Skeletal muscle cell (primary cell): ENCODE measurements around the gene CD164L2.
"Not testable (repeated sequence)": the region's sequence is repeated elsewhere in the genome, so short reads cannot be mapped to it uniquely, and the experiment has no call there.

ENCODE experiments used
- DNase-seq: peaks from one replicate; pipeline ENCODE4 v3.0.0-alpha.2; 2010; ENCODE audit warnings: low read depth
- H3K4me3 ChIP-seq: 2 replicates; pipeline ENCODE4 v1.5.1; 2011; ENCODE audit warnings: low read depth, mild to moderate bottlenecking, control low read depth, low read length, moderate library complexity

Gene CD164L2

GRCh38 chr1:27383039-27383605 is at the start of gene CD164L2:
TSS of gene CD164L2 (minus strand) at chr1:27383333. CDS start at chr1:27383239, 94 bp downstream.
- H3K4me3 ChIP-seq: no peak within 1 kb of the TSS
- no peak for DNase-seq

GRCh38 chr1:27432725-27433124 is 49.6 kb upstream of the CD164L2 start:
- DNase-seq, H3K4me3 ChIP-seq: not testable (repeated sequence)

- no peak for DNase-seq
These were observed 48.4 kb upstream of the CD164L2 start for GRCh38 chr1:27431601-27431940.

GRCh38 chr1:27430903-27431600 is 47.9 kb upstream of the CD164L2 start:
- no peak for DNase-seq
- no peak overlapping the region for H3K4me3 ChIP-seq

More at GRCh38 chr1:27431601-27431940, 48.4 kb upstream of the CD164L2 start:
- no peak overlapping the region for H3K4me3 ChIP-seq

- no peak overlapping the region for H3K4me3 ChIP-seq
These were observed 45.9 kb upstream of the CD164L2 start for GRCh38 chr1:27429029-27429425.

GRCh38 chr1:27428316-27429028 is 45.3 kb upstream of the CD164L2 start:
- no peak for DNase-seq
- no peak overlapping the region for H3K4me3 ChIP-seq

More at GRCh38 chr1:27429029-27429425, 45.9 kb upstream of the CD164L2 start:
- no peak for DNase-seq

GRCh38 chr1:27427816-27428315 is 44.7 kb upstream of the CD164L2 start:
- no peak for DNase-seq

GRCh38 chr1:27427329-27427728 is 44.2 kb upstream of the CD164L2 start:
- no peak overlapping the region for H3K4me3 ChIP-seq
- no peak for DNase-seq

More at GRCh38 chr1:27427816-27428315, 44.7 kb upstream of the CD164L2 start:
- no peak overlapping the region for H3K4me3 ChIP-seq

- no peak overlapping the region for H3K4me3 ChIP-seq
These were observed 40.6 kb upstream of the CD164L2 start for GRCh38 chr1:27423709-27424108.

GRCh38 chr1:27418326-27419185 is 35.4 kb upstream of the CD164L2 start:
- DNase-seq: peak; percentile 88
- no peak overlapping the region for H3K4me3 ChIP-seq

More at GRCh38 chr1:27423709-27424108, 40.6 kb upstream of the CD164L2 start:
- DNase-seq: no peak

- H3K4me3 ChIP-seq: no peak overlapping the region
These were observed 34.6 kb upstream of the CD164L2 start for GRCh38 chr1:27417713-27418112.

GRCh38 chr1:27416387-27417111 is 33.4 kb upstream of the CD164L2 start:
- no peak for DNase-seq
- H3K4me3 ChIP-seq: no peak overlapping the region

More at GRCh38 chr1:27417713-27418112, 34.6 kb upstream of the CD164L2 start:
- no peak for DNase-seq

GRCh38 chr1:27414091-27414490 is 31.0 kb upstream of the CD164L2 start:
- no peak overlapping the region for H3K4me3 ChIP-seq
- no peak for DNase-seq

- H3K4me3 ChIP-seq: no peak overlapping the region
These were observed 29.9 kb upstream of the CD164L2 start for GRCh38 chr1:27413004-27413403.

GRCh38 chr1:27412502-27412901 is 29.4 kb upstream of the CD164L2 start:
- no peak overlapping the region for H3K4me3 ChIP-seq
- no peak for DNase-seq

More at GRCh38 chr1:27413004-27413403, 29.9 kb upstream of the CD164L2 start:
- DNase-seq: no peak

- no peak overlapping the region for H3K4me3 ChIP-seq
- no peak for DNase-seq
These were observed 27.6 kb upstream of the CD164L2 start for GRCh38 chr1:27410709-27411108.

- no peak for DNase-seq
- no peak overlapping the region for H3K4me3 ChIP-seq
These were observed 26.5 kb upstream of the CD164L2 start for GRCh38 chr1:27409669-27410068.

- no peak overlapping the region for H3K4me3 ChIP-seq
- DNase-seq: no peak
These were observed 25.0 kb upstream of the CD164L2 start for GRCh38 chr1:27408151-27408550.

- not testable (repeated sequence) for DNase-seq, H3K4me3 ChIP-seq
These were observed 23.7 kb upstream of the CD164L2 start for GRCh38 chr1:27406791-27407190.
